UCSD-AML1 (cell line): ENCODE results near the gene KIF26B.

Source experiments
- DNase-seq: peaks from one replicate; lab custom pipeline; 2025; ENCODE audit not compliant: unreplicated experiment; lab: John Stamatoyannopoulos, UW

KIF26B gene

GRCh38 chr1:245169376-245169775, 14.6 kb downstream of the KIF26B start:
- peak; percentile 67 for DNase-seq

GRCh38 chr1:245172026-245172425, 17.2 kb downstream of the KIF26B start:
- DNase-seq: no peak

GRCh38 chr1:245172829-245173228, 18.0 kb downstream of the KIF26B start:
- DNase-seq: no peak

- no peak for DNase-seq
These were observed 18.8 kb downstream of the KIF26B start for GRCh38 chr1:245173446-245174211.

GRCh38 chr1:245177071-245177900, 22.5 kb downstream of the KIF26B start:
- DNase-seq: no peak

GRCh38 chr1:245179706-245180105, 24.9 kb downstream of the KIF26B start:
- DNase-seq: no peak

- DNase-seq: peak; percentile 72
These were observed 25.8 kb downstream of the KIF26B start for GRCh38 chr1:245180496-245181157.

- no peak for DNase-seq
These were observed 26.4 kb downstream of the KIF26B start for GRCh38 chr1:245181158-245181517.

- no peak for DNase-seq
These were observed 27.2 kb downstream of the KIF26B start for GRCh38 chr1:245182028-245182427.

GRCh38 chr1:245183429-245183828, 28.6 kb downstream of the KIF26B start:
- no peak for DNase-seq

- DNase-seq: no peak
These were observed 30.0 kb downstream of the KIF26B start for GRCh38 chr1:245184779-245185178.

GRCh38 chr1:245188403-245188802, 33.6 kb downstream of the KIF26B start:
- DNase-seq: no peak

- DNase-seq: no peak
These were observed 40.6 kb downstream of the KIF26B start for GRCh38 chr1:245195398-245195797.

- no peak for DNase-seq
These were observed 42.3 kb downstream of the KIF26B start for GRCh38 chr1:245197121-245197520.

GRCh38 chr1:245197911-245198379, 43.2 kb downstream of the KIF26B start:
- no peak for DNase-seq

- no peak for DNase-seq
These were observed 44.1 kb downstream of the KIF26B start for GRCh38 chr1:245198748-245199516.

- DNase-seq: no peak
These were observed 45.4 kb downstream of the KIF26B start for GRCh38 chr1:245200146-245200545.

GRCh38 chr1:245201201-245201600, 46.4 kb downstream of the KIF26B start:
- DNase-seq: no peak

GRCh38 chr1:245201827-245202226, 47.0 kb downstream of the KIF26B start:
- DNase-seq: no peak

GRCh38 chr1:245205396-245205795, 50.6 kb downstream of the KIF26B start:
- DNase-seq: no peak

- no peak for DNase-seq
These were observed 51.1 kb downstream of the KIF26B start for GRCh38 chr1:245205864-245206263.
